Hematopoietic multipotent progenitor cell treated with erythropoietin and hydrocortisone succinate and interleukin-3 and kit ligand, for 17 days (in vitro differentiated cells): Measurements from ENCODE around the gene HTATIP2.
"Not testable (repeated sequence)": the region's sequence is repeated elsewhere in the genome, so short reads cannot be mapped to it uniquely, and the experiment has no call there.

ENCODE experiments used
- DNase-seq: peaks from one replicate; pipeline ENCODE4 v3.0.0-alpha.2; 2015; ENCODE audit warnings: low spot score

The HTATIP2 gene

DNA sequence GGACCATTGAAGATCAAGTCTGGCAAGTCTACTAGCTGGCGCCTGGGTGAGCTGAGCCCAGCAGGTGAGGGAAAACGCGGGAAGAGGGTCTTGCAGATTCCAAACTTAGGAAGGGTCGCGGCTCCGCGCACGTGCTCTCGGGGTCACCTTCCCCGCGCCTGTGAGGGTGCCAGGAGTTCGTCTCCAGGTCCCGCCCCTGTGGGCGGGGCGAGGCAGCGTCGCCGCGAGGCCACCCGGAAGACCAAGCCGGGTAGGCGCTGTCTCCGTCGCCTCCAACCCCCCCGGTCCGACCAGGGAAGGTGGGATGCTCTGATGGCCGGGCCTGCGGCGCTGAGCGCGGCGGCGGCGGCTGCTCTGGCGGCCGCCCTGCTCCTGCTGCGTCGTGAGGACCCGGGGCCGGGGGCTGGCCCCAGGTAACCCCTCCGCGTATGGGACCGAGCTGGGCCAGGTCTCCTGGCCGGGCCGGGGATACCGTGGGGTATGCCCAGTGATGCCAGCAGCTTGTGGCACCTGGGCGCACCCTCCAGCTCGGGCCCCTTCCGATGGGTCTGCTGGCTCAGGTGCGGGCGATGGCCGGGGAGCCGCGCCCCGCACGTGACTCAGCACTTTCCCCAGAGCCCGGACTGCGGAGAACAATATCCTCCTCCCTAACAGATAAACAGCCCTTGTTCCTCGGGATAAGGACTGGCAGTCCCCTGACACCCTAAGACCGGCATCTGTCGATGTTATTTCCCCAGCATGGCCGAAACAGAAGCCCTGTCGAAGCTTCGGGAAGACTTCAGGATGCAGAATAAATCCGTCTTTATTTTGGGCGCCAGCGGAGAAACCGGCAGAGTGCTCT, at the start of gene HTATIP2:
Gene HTATIP2 (plus strand): TSS at position 215 of the 841 bp plus-strand sequence. CDS start 524 bp downstream, at position 739.
- DNase-seq, result peak; percentile 73

GRCh38 chr11:20315800-20316199, 47.7 kb upstream of the HTATIP2 start:
- DNase-seq, result no peak

- DNase-seq, result no peak
These were observed 42.3 kb upstream of the HTATIP2 start for GRCh38 chr11:20321177-20321576.

DNA sequence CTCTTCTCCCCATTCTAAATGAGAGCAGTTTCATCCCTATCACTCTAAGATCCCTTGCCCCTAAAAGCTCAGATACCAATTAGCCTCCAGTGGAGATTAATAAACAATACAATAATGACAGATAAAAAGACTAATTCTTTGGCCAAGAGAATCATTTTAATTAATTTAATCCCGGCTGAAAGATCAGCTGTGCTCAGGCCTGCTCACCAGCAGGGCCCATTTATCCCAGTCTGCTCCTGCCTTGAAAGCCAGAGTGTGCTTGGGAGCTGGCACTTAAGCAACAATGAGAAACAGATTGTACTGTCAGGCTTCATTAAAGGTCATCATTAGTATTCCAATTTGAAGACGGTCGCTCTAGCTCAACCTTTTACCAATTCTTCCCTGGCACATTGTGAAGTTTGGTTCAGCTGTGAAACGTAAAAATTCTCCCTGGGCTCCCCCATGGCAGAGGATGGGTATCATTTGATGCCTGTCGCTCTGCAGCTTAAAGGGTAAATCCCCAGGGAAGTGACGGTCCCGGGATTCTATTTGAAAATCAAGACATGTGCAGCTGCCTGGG, 36.1 kb upstream of the HTATIP2 start:
- DNase-seq, result no peak

GRCh38 chr11:20336056-20336455, 27.5 kb upstream of the HTATIP2 start:
- no peak for DNase-seq

DNA sequence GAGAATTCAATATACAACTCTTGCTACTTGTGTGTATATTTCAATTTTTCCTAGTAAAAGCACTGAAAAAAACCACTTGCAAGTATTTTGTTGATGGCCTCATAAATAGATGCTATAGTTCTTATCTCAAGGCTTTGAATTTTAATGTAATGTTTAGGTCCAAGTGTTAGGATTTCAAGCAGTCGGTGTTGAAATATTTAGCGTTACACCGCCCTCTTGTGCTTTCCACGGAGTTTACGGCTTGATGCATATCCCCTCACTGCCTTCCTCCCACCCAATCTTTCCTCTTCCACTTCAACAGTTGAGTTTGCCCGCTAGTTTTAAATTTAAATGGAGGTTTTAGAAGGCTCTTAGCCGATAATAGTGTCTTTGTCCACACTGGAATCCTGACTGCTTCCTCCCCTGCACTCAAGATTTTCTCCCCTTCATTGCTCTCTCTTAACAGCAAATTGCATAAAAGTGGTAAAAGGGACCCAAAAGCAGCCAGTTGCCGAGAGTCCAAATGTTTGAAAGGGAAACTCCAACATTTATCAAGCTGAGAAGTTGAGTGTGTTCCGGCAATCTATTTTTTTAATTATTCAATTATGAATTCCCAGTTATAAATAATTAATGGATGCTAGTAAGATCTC, 25.9 kb upstream of the HTATIP2 start:
- no peak for DNase-seq

DNA sequence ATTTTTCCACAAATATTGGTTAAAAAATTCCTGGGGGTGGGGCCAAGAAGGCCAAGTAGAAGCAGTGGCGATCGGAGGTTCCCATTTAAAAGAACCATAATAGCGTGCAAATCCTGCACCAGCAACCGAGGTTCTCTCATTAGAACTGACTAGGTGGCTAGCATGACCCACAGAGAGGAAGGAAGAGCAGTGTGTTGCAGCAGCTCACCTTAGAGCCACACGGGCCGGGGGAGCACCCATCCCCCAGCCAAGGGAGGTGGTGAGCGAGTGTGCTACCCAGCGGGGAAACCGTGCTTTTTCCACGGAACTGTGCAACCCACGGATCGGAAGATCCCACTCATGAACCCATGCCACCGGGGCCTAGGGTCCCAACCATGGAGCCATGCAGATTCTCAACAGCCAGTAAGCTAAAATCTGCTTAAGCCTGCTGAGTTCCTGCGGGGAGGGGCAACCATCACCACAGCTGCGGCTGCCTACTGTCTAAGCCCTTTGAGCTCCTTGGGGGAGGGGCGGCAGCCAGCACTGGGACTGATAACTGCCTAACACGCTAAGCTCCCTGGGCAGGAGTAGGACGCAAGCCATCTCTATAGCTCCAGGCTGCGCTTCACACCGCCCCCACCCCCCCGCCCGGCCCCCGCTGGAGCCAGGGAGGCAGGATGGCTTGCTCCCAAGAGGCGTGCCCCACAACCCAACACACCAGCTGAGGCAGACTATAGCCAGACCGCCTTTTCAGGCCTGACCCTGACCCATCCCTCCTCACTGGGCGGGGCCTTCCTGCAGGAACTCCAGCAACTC, 21.0 kb upstream of the HTATIP2 start:
- no peak for DNase-seq

- DNase-seq, result no peak
These were observed 12.4 kb upstream of the HTATIP2 start for GRCh38 chr11:20351136-20351535.

- DNase-seq, result no peak
These were observed 11.7 kb upstream of the HTATIP2 start for GRCh38 chr11:20351751-20352262.

- peak; percentile 61 for DNase-seq
These were observed 9.6 kb upstream of the HTATIP2 start for GRCh38 chr11:20353829-20354434.

DNA sequence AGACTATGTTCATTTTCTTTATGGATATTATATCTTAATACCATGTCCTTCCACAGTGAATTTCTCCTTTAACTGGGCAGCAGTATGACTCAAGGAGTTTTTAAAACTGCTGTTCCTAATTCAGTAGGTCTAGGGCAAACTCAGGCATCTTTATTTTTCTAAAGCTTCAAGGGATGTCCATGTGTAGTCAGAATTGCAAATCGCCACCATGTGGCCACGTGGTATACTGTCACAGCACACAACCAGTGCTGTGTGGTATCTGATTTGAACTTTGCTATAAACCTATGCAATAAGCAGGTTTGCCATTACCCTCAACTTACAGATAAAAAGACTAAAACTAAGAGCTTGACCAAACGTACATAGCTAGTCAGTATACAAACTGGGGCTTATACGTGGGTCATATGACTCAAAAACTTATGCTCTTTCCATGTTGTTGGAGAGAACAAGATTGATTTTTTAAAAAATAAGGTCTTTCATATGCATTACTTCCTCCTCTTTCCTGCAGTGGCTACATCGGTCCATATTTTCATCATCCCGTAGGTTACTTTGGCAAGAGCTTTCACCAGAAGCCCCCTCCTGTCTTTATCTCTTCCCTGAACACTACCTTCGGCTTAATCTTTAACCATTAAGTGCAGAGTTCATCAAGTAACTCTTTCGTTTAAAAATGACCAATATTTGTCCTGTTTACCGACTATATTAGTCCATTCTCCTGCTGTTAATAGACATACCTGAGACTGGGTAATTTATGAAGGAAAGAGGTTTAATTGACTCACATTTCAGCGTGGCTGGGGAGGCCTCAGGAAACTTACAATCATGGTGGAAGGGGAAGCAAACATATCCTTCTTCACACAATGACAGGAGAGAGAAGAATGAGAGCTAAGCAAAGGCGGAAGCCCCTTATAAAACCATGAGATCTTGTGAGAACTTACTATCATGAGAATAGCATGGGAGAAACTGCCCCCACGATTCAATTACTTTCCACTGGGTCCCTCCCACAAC, 8.0 kb upstream of the HTATIP2 start:
- peak; percentile 58 for DNase-seq

- DNase-seq, result peak; percentile 36
These were observed 6.4 kb upstream of the HTATIP2 start for GRCh38 chr11:20357150-20357549.

GRCh38 chr11:20360650-20361049, 2.9 kb upstream of the HTATIP2 start:
- peak; percentile 38 for DNase-seq

- DNase-seq, result no peak
These were observed 1.0 kb upstream of the HTATIP2 start for GRCh38 chr11:20362481-20362880.

DNA sequence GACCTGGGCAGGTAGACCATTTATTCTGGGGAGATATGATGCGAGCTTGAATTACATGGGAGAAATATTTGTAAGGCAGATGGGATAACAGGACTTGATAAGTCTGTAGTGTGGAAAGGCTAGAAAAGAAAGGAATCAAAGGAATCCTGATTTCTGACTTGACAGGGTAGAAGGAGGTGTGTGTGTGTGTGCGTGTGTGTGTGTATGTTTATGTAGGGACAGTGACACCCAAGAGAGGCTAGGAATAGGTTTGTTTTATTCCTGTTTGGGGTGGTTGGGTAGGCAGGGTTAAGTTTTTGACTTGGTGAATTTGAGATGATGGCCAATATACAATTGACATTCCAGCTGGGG, 390 bp upstream of the HTATIP2 start:
- no peak for DNase-seq

GRCh38 chr11:20364341-20364792, 853 bp downstream of the HTATIP2 start:
- no peak for DNase-seq

GRCh38 chr11:20365465-20365864, 2.0 kb downstream of the HTATIP2 start:
- not testable (repeated sequence) for DNase-seq

DNA sequence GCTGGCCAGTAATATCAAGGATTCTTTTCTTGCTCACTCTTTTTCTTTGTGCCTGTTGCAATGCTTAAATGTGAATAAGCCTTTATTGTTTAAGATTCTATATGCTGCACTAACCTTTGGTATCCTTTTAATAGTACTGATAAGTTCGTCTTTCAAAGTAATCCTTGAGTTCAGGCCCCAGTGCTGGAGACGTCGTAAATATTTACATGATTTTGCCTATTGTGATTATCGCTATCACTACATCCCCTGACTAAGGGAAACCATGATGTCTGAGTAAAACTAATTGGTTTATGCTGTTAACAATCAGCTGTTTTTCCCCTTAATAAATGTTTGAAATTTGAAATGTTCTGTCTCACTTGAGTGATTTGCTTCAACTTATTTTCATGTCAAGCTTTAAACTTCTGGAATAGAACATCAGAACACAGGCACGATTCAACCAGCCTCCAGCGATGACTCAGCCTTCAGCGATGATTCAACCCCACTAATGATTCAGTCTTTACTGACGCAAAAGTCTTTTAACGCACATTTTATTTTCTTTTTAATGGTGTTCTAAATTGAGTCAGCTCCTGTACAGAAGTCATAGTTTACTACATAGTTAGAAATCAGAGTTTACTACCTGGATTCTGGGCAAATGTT, 3.9 kb downstream of the HTATIP2 start:
- DNase-seq, result peak; percentile 81

DNA sequence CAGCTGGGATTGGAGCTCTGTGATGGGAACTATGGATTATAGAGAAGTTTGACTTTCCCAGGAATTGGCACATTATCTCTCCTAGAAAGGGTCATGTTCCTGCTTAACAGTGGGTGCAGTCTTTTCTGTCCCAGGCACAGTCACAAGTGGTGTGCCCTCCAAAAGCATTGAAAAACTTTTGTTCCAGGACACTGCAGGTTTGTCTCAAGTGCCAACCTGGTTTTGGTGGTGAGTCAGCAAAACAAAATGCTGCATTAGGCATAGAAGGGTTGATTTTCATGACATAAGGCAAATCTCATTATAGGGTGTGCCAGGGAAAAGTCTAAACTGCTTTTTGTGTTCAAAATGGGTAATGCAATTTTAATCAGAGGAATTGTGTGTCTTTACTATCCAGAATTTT, 4.9 kb downstream of the HTATIP2 start:
- peak; percentile 53 for DNase-seq

- peak; percentile 39 for DNase-seq
These were observed 6.3 kb downstream of the HTATIP2 start for GRCh38 chr11:20369826-20370225.
